Colon (tissue), 2 donors: ENCODE data around the gene RYR3.

ENCODE experiments used
- FAIRE-seq: peaks from 2 replicates; lab custom pipeline; 2012; peaks lifted over from hg19 to GRCh38; lab: Jason Lieb, UNC
- donor health status: control.
- donor health status: control.

Gene RYR3

DNA sequence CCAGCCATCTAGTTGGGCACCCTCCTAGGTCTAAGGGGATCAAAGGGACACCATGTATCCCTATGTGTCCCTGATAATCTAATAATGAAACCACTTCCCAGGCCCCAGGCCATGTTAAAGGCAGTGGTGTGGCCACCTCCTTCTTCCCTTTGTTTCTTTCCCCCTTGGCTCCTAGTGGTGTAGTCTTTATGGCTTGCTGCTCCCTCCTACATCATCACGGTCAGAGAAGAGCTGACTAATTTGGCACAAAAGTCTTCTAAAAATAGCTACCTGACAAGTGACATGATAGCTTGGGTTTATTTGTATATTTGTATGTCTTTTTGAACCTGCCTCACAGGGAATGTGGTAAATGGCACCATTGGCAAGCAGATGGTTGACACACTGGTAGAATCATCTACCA lies 526.5 kb downstream of the RYR3 start:
- FAIRE-seq: no peak

DNA sequence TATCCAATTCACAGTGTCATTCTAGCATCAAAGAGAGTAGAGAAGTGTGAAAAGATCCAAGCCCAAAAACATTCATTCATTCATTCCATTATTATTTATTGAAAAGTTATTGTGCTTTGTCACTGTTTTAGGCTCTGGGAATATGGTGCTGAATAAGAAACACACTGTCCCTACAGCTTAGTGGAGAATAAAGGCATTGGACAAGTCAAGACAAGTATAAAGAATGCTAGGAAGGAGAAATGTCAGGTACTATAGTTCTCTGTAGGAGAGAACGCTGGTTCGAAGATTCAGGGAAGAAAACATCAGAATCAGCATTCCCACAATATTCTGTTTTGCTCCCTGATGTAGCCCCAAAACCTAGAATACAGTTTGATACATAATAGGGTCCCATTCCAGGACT lies 528.8 kb downstream of the RYR3 start:
- no peak for FAIRE-seq

DNA sequence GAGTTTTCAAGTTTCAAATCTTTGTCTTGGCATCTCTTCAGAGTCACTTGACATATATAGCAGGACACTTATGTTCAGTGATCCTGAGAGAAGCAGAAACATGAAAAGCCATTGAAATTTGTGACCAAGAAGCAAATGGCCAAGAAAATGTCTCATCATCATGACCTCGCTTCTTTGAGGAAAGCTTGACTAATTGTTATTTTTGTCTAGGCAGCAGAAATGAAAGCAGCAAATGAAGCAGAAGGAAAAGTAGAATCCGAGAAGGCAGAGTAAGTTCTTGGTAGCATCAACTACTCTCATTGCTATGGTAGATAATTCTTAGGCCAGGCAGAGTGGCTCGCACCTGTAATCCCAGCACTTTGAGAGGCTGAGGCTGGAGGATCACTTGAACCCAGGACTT lies 529.8 kb downstream of the RYR3 start:
- FAIRE-seq: no peak

GRCh38 chr15:33844186-33844585 lies 533.4 kb downstream of the RYR3 start:
- FAIRE-seq: no peak

DNA sequence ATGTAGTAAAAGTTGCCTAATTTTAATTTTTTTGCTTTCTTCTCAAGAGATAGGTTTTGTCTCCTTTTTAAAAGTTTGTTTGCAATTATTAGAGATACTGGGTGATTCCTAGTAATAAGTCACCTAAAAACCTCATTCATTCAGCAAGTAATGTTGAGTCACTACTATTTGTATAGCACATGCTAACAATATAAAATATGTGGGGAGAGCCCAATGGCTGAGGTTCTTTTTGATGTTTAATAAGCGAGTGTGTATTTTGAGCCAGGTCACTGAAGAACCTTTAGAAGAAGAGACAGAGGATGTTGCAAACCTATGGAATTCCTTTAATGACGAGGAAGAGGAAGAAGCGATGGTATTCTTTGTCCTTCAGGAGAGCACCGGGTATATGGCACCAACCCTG lies 533.8 kb downstream of the RYR3 start:
- FAIRE-seq: no peak

DNA sequence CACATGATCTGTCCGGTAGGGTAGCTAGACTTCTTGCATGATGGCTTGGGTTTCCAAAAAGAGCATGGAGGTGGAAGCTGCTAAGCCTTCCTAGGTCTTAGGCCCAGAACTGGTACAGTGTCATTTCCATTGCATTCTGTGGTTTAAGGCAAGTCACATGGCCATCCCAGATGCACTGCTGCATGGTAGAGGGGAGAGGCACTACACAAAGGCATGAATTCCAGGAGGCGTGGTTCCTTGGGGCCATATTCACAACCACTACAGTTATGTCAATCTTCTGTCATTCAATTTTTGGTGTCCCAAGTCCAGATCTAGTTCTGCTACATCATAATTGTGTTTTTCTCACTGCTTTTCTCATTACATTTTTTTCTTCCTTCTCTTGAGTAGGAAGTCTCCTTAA lies 535.4 kb downstream of the RYR3 start:
- no peak for FAIRE-seq

DNA sequence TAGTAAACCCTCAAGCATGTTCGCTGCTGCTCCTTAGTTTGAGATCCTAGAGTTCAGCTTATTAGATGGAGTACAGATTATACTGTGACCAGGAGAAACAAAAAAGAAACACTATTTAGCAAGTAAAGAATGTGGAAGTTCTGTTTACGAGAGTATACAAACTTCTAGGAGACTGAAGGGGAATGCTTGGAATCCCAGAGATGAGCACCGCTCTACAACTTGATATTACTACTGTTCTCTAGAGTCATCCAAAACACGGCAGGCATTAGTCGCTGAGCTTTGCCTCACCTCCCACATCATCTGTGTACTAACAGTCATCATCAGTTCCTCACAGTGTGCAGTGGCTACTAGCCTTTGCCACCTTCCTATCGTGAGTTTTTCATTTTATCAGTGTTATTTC lies 536.1 kb downstream of the RYR3 start:
- FAIRE-seq: no peak

DNA sequence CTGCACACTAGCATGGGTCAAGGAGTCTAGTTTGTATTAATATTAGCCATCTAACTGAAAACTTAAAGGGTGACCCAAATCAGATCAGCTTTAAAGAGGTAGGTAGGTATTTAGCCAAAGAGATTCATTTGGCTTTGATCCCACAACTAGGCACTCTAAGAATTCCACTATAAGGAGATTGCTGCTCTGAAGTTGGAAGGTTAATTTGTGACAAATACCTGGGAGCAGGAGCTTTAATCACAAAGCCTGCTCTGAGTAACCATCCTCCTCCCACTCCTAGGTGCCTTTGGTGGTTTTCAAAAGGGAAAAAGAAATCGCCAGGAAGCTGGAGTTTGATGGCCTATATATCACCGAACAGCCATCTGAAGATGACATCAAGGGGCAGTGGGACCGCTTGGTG lies 537.2 kb downstream of the RYR3 start:
- FAIRE-seq: no peak

DNA sequence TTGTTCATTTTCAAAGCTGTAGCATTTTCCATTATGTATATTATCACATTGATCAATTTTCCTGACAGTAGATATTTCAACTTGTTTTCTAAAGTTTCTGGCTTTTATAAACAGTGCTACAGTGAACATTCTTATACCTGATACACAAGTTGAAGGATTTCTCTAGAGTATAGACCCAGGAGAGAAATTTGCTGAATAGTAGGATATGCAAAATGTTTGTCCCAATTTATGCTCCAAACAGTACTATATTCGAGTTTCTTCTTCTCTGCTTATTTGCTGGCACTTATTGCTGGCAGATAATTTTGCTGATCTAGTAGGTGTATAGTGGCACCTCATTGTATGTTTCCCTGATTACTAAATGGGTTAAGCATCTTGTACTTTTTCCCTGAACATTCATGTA lies 540.3 kb downstream of the RYR3 start:
- no peak for FAIRE-seq

GRCh38 chr15:33852094-33852493 lies 541.3 kb downstream of the RYR3 start:
- no peak for FAIRE-seq

GRCh38 chr15:33852570-33852969 lies 541.8 kb downstream of the RYR3 start:
- no peak for FAIRE-seq

DNA sequence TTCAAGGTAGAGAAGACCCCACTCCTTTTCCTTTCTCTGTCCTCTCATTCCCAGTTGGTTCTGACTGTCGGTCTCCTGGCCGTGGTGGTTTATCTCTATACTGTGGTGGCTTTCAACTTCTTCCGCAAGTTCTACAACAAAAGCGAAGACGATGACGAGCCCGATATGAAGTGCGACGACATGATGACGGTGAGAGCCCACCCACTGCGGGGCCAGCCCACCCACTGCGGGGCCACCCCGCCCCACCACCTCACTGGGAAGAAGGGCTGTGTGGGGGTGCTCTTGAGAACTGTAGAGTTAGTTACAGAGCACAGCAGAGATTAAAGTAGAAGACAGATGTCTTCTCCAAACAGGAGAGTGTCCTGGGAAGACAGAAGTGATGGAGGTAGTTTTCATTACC lies 547.0 kb downstream of the RYR3 start:
- no peak for FAIRE-seq

DNA sequence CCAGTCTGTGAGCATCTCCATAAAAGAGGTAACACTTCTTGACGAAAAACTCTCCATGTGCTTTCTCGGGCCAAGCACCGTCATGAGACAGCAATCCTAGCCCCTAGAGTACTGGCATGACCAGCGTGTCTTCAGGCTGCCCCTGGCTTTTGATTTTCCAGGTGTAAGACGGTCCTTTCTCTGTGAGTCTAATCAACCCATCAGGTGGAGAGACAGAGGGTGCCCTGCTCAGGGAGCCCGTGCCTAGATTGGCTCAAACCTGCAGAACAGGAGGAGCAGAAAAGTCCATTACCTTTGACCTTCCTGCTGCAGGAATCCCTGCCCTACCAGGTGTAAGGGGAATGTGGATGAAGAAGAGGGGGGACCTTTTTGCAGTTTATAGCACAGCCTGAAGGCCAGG lies 548.1 kb downstream of the RYR3 start:
- FAIRE-seq: no peak

DNA sequence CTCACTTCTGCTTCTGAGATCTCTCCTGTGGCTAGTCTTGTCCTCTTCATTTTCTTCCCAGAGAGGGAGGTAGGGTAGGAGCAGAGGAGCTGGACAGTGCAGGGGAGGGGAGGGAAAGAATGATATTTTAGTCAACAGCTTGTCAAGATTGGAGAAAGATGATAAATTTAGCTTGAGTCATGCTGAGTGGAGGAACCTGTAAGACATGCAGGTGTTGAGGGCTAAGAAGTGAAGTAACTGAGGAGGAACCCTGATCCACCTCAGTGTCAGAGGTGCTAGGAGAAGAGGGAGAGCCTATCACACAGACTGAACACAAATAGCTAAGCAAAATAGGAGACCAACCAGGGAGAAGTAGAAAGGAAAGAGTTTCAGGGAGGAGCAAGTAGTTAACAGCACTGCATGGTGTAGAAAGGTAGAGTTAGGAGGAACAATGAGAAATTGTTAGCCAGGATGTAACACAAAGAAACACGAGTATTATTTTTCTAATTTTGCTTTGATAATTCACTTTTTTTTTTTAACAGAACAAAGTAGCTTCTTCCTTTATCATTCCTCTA lies 549.3 kb downstream of the RYR3 start:
- FAIRE-seq: no peak

DNA sequence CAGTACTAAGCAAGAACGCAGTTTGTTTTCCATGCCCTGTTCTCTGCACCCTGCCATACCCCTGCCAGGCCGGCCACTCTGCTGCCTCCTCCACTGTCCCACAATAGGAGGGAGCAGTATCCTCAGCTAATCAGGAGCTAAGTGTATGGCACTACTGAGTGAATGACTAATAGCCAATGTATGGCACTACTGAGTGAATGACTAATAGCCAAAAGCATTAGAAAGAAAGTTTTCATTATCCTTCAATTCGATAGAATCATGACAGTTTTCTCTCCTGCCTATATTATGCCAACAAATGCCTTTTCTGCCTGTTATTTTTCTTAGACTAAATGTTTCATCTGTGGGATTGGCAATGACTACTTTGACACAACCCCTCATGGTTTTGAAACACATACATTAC lies 550.0 kb downstream of the RYR3 start:
- no peak for FAIRE-seq

GRCh38 chr15:33864360-33865075 lies 553.8 kb downstream of the RYR3 start:
- no peak for FAIRE-seq

- no peak for FAIRE-seq
These were observed 554.6 kb downstream of the RYR3 start for GRCh38 chr15:33865416-33865815.

DNA sequence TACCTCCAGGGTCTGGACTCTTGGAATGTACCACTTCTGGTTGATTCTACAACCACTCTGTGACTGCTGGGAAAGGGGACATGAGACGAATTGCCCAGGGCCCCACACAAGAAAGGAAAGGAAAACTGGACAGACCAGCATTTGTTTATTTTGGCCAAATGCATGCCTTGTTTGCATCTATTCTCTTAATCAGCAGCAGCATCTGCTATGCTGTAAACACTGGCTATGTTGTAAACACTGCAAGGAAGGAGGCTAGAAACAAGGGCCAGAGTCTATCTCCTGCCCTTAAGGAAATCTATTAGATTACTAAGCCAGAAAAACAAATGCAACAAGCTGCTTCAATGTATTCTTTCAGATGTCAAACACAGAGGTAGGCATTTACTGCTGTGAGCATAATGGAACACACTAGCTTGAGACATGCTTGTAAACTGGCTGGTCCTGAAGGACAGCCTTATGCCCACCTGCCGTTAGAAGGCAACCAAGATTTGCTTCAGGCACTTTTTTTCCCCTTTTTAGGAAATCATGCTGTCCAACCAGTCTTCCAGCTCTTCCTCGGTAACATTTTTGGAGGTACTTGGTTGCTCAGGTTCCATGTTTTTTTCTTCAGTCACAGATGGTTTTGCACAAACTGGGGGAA lies 555.5 kb downstream of the RYR3 start:
- FAIRE-seq: no peak

- FAIRE-seq: no peak
These were observed 561.2 kb downstream of the RYR3 start for GRCh38 chr15:33871980-33872379.

- no peak for FAIRE-seq
These were observed 561.8 kb downstream of the RYR3 start for GRCh38 chr15:33872416-33873106.

DNA sequence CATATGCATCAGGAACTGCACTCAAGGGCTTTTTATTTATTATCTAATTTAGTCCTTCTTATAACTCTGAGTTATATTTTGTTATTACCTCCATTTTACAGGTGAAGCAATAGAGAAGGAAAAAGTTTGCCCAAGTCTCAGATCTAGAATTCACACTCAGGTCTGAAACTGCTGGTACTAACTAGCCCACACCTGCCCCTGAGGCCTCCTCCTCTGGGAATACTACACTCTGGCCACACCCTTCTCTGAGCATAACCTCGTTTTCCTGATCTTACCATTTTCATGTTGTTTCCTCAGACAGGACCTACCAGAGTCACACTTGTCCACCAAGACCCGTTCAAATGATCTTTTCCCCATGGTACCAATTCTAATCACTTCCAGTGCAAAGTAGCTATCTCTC lies 563.4 kb downstream of the RYR3 start:
- no peak for FAIRE-seq

- FAIRE-seq: no peak
These were observed 572.2 kb downstream of the RYR3 start for GRCh38 chr15:33882921-33883320.

DNA sequence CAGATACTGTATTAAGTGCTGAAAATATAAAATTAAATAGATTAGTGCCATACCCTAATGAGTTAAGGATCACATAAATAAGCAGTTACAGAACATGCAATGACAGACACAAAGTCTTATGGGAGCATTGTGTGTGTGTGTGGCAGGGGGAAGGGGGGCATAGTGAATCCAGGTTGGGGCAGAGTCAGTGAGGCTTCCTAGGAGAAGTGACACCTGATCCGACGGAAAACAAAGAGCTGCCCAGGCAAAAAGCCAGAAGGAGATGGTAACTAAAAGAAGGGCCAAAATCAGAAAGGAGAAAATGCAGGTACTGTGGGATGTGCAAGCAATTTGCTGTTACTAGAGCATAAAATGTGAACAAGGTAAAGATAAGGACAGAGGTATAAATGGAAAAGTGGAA lies 577.4 kb downstream of the RYR3 start:
- no peak for FAIRE-seq
